HG03520 (cell line): Measurements from ENCODE around the gene TMEM220.

Source experiments
- ATAC-seq: cut with Tn5 transposase; IDR thresholded peaks from one replicate; pipeline ENCODE4 v1.9.1; 2021; ENCODE audit warnings: mild to moderate bottlenecking, moderate library complexity; ENCODE audit not compliant: unreplicated experiment

Gene TMEM220

DNA sequence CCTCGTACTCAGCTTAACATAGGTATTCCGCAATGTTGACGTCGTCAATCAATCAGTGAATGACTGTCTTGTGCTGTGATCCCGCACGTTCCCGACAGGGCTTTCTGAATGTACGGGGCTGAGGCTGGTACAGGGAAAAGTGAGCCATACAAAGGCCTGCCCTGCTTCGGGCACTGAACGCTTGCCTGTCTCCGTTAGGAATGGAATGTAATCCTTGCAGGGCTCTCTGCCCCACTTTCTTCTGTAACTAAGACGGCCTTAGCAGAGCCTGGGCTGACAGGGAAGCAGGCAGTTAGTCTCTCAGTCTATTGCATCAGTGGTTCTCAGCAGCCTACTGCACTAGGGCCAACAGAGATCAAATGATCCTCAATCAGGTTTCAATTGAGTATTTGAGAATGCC lies 56.5 kb downstream of the TMEM220 start:
- ATAC-seq, result no peak

DNA sequence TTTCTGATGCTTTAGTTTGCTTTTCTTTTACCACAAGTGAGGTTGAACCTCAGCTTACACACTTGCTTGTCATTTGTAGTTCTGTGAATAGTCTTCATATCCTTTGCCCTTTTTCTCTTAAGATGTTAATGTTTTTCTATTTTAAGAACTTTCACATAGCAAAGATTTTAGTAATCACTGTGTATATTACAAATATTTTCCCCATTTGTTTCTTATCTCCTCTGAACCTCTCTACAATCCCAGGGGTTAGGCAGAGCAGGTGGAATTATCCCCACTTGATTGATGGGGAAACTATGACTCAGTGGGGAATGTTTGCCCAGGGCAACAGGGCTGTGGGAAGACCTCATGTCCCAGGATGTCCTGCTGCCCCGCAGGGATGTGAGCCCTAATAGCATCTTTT lies 61.0 kb downstream of the TMEM220 start:
- no peak for ATAC-seq

DNA sequence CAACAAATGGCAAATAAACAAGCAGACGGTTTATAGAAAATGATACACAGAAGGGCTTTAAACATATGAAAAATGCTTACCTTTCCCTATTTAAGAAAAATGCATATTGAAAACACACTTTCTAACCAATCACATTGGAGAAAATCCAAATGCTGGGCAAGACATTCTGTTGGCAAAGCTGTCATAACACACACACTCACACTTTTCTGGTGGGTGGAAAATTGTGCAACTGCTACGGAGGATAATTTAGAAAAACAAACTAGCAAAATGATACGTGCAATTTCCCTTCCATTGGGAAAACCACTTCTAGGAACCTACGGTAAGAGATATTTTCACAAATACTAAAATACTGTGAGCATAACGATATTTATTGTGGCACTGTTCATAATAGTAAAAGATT lies 62.9 kb downstream of the TMEM220 start:
- no peak for ATAC-seq

DNA sequence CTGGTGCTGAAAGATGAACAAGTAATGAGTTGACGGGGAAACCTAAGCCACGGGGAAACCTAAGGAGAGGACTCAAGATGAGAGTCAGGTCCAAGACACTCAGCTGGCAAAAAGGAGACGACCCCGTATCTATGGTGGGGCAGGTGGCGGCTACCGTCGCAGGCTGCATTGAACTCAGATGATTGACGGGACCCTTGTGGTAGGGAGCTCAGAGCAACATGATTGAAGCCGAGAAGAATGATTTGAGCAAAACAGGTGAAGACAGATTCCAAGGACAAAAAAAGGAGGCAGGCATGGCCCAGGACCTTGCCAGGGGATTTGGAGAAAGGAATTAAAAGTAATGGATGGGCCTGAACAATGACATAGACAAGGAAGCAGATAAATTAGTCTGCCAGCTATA lies 65.3 kb downstream of the TMEM220 start:
- ATAC-seq, result no peak
